ENCODE measurements around the gene DHRS4. TPM values are rescaled to one million over a fixed set of nuclear protein-coding genes. Genes with fewer than 3 reads are reported as not detected.

DHRS4 gene
- total and polyA plus RNA-seq, 9 of the 15 experiments (the other 6 are each of a cell fraction or from before 2014, with no cell fraction given): 0.51 to 35.9 (median 10.1) TPM

DNA sequence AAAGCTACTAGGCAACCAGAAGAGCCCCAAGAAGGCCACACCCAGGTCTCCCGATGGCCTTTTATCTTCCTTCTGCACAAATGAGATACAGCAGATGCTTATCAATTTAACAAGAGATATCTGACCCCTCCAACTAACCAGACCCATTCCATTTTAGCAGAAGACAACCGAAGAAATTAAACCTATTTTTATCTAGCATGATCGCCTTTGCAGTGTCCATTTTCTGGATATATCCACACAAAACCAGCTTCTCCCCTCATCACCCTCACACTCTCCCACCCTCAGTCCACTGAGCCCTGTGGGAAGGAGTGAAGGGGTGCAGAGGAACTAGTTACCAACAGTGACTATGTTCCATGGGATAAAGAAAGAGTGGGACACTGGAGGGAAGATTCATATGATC lies 20.9 kb upstream of the DHRS4 start (continued):
- TF ChIP-seq, protein P1, sequence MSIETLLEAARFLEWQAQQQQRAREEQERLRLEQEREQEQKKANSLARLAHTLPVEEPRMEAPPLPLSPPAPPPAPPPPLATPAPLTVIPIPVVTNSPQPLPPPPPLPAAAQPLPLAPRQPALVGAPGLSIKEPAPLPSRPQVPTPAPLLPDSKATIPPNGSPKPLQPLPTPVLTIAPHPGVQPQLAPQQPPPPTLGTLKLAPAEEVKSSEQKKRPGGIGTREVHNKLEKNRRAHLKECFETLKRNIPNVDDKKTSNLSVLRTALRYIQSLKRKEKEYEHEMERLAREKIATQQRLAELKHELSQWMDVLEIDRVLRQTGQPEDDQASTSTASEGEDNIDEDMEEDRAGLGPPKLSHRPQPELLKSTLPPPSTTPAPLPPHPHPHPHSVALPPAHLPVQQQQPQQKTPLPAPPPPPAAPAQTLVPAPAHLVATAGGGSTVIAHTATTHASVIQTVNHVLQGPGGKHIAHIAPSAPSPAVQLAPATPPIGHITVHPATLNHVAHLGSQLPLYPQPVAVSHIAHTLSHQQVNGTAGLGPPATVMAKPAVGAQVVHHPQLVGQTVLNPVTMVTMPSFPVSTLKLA (conservative IDR thresholded peaks at IDR 0.05): no peak
- TF ChIP-seq HMGN3 (IDR thresholded peaks at IDR 0.05; ENCODE audit: borderline replicate concordance, extremely low read depth, insufficient read length, low read depth, low read length): peak; percentile 37
- TF ChIP-seq MEF2A (IDR thresholded peaks at IDR 0.05; ENCODE audit: control insufficient read depth, low read depth, low read length): no peak
- TF ChIP-seq, protein P2, sequence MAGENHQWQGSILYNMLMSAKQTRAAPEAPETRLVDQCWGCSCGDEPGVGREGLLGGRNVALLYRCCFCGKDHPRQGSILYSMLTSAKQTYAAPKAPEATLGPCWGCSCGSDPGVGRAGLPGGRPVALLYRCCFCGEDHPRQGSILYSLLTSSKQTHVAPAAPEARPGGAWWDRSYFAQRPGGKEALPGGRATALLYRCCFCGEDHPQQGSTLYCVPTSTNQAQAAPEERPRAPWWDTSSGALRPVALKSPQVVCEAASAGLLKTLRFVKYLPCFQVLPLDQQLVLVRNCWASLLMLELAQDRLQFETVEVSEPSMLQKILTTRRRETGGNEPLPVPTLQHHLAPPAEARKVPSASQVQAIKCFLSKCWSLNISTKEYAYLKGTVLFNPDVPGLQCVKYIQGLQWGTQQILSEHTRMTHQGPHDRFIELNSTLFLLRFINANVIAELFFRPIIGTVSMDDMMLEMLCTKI (IDR thresholded peaks at IDR 0.05; ENCODE audit: partially characterized antibody): no peak
- TF ChIP-seq ZNF133 (CRISPR knock-in tag; IDR thresholded peaks at IDR 0.05): no peak
- no peak for TF ChIP-seq HNRNPUL1 (IDR thresholded peaks at IDR 0.05; ENCODE audit: low read length)
- no peak for TF ChIP-seq TEAD2 (tag; IDR thresholded peaks at IDR 0.05)
- no peak for TF ChIP-seq ATF7 (IDR thresholded peaks at IDR 0.05)
- TF ChIP-seq CBX2 (IDR thresholded peaks at IDR 0.05; ENCODE audit: insufficient read depth, low read length, poor library complexity, severe bottlenecking): no peak
- TF ChIP-seq MTA3 (IDR thresholded peaks at IDR 0.05; ENCODE audit: borderline replicate concordance): no peak
- peak; percentile 66 for TF ChIP-seq PTRF (tag; IDR thresholded peaks at IDR 0.05)
- TF ChIP-seq ZNF75A (CRISPR knock-in tag; IDR thresholded peaks at IDR 0.05): no peak
- TF ChIP-seq TRIM28 (IDR thresholded peaks at IDR 0.05): no peak
- TF ChIP-seq, protein P3, sequence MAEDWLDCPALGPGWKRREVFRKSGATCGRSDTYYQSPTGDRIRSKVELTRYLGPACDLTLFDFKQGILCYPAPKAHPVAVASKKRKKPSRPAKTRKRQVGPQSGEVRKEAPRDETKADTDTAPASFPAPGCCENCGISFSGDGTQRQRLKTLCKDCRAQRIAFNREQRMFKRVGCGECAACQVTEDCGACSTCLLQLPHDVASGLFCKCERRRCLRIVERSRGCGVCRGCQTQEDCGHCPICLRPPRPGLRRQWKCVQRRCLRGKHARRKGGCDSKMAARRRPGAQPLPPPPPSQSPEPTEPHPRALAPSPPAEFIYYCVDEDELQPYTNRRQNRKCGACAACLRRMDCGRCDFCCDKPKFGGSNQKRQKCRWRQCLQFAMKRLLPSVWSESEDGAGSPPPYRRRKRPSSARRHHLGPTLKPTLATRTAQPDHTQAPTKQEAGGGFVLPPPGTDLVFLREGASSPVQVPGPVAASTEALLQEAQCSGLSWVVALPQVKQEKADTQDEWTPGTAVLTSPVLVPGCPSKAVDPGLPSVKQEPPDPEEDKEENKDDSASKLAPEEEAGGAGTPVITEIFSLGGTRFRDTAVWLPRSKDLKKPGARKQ (CRISPR knock-in tag; IDR thresholded peaks at IDR 0.05): no peak
- no peak for TF ChIP-seq JUND (IDR thresholded peaks at IDR 0.05; ENCODE audit: borderline replicate concordance, low read depth, low read length)
- TF ChIP-seq JUND (tag; IDR thresholded peaks at IDR 0.05; ENCODE audit: borderline replicate concordance, low read depth, low read length): no peak
- TF ChIP-seq, protein P4, sequence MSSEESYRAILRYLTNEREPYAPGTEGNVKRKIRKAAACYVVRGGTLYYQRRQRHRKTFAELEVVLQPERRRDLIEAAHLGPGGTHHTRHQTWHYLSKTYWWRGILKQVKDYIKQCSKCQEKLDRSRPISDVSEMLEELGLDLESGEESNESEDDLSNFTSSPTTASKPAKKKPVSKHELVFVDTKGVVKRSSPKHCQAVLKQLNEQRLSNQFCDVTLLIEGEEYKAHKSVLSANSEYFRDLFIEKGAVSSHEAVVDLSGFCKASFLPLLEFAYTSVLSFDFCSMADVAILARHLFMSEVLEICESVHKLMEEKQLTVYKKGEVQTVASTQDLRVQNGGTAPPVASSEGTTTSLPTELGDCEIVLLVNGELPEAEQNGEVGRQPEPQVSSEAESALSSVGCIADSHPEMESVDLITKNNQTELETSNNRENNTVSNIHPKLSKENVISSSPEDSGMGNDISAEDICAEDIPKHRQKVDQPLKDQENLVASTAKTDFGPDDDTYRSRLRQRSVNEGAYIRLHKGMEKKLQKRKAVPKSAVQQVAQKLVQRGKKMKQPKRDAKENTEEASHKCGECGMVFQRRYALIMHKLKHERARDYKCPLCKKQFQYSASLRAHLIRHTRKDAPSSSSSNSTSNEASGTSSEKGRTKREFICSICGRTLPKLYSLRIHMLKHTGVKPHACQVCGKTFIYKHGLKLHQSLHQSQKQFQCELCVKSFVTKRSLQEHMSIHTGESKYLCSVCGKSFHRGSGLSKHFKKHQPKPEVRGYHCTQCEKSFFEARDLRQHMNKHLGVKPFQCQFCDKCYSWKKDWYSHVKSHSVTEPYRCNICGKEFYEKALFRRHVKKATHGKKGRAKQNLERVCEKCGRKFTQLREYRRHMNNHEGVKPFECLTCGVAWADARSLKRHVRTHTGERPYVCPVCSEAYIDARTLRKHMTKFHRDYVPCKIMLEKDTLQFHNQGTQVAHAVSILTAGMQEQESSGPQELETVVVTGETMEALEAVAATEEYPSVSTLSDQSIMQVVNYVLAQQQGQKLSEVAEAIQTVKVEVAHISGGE (CRISPR knock-in tag; IDR thresholded peaks at IDR 0.05): peak in 2 of 3 experiments; percentile 22 to 71; a peak in 2 of 6 replicates
- TF ChIP-seq PML (IDR thresholded peaks at IDR 0.05; ENCODE audit: low read length): peak; percentile 53; the same call in 1 of the 2 replicates
- no peak for TF ChIP-seq ZNF830 (CRISPR knock-in tag; IDR thresholded peaks at IDR 0.05)
- no peak for TF ChIP-seq XRCC3 (IDR thresholded peaks at IDR 0.05)
